Measurements from ENCODE around the gene TOP1.

- no peak for TF ChIP-seq CTCF (IDR thresholded peaks at IDR 0.05)
- TF ChIP-seq POLR2AphosphoS5 (IDR thresholded peaks at IDR 0.05), result no peak
- no peak for TF ChIP-seq EP300 (IDR thresholded peaks at IDR 0.05)
- no peak for TF ChIP-seq POLR2A (IDR thresholded peaks at IDR 0.05; ENCODE audit: low read depth)
Observed at GRCh38 chr20:40983898-40984297, 44.7 kb upstream of the TOP1 start.
